ENCODE data around the gene TBC1D30.

Gene TBC1D30

GRCh38 chr12:64864319-64864718, 39.9 kb downstream of the TBC1D30 start:
- no peak for DNase-seq

- no peak for DNase-seq
Observed at GRCh38 chr12:64875186-64875585, 50.7 kb downstream of the TBC1D30 start.

- no peak for DNase-seq
Observed at GRCh38 chr12:64876388-64877071, 52.1 kb downstream of the TBC1D30 start.

- no peak for DNase-seq
Observed at GRCh38 chr12:64877363-64878004, 53.0 kb downstream of the TBC1D30 start.

- DNase-seq = no peak
Observed at GRCh38 chr12:64882687-64883086, 58.2 kb downstream of the TBC1D30 start.

- no peak for DNase-seq
Observed at GRCh38 chr12:64883264-64884163, 59.1 kb downstream of the TBC1D30 start.

- DNase-seq = no peak
Observed at GRCh38 chr12:64884164-64884542, 59.7 kb downstream of the TBC1D30 start.

GRCh38 chr12:64884728-64885127, 60.3 kb downstream of the TBC1D30 start:
- no peak for DNase-seq

GRCh38 chr12:64889434-64890216, 65.2 kb downstream of the TBC1D30 start:
- no peak for DNase-seq

GRCh38 chr12:64890873-64891468, 66.5 kb downstream of the TBC1D30 start:
- no peak for DNase-seq

- no peak for DNase-seq
Observed at GRCh38 chr12:64891629-64892028, 67.2 kb downstream of the TBC1D30 start.

- DNase-seq = no peak
Observed at GRCh38 chr12:64892561-64892960, 68.1 kb downstream of the TBC1D30 start.

- no peak for DNase-seq
Observed at GRCh38 chr12:64893961-64894360, 69.5 kb downstream of the TBC1D30 start.

- no peak for DNase-seq
Observed at GRCh38 chr12:64894827-64895475, 70.5 kb downstream of the TBC1D30 start.

GRCh38 chr12:64895526-64895925, 71.1 kb downstream of the TBC1D30 start:
- DNase-seq = no peak

GRCh38 chr12:64900540-64900939, 76.1 kb downstream of the TBC1D30 start:
- no peak for DNase-seq

- DNase-seq = no peak
Observed at GRCh38 chr12:64903479-64904152, 79.2 kb downstream of the TBC1D30 start.

GRCh38 chr12:64907097-64907496, 82.7 kb downstream of the TBC1D30 start:
- DNase-seq = no peak

GRCh38 chr12:64909124-64909523, 84.7 kb downstream of the TBC1D30 start:
- no peak for DNase-seq

GRCh38 chr12:64911081-64911480, 86.6 kb downstream of the TBC1D30 start:
- no peak for DNase-seq

GRCh38 chr12:64911912-64912311, 87.5 kb downstream of the TBC1D30 start:
- no peak for DNase-seq
